ENCODE data around the gene SP8.

DNA sequence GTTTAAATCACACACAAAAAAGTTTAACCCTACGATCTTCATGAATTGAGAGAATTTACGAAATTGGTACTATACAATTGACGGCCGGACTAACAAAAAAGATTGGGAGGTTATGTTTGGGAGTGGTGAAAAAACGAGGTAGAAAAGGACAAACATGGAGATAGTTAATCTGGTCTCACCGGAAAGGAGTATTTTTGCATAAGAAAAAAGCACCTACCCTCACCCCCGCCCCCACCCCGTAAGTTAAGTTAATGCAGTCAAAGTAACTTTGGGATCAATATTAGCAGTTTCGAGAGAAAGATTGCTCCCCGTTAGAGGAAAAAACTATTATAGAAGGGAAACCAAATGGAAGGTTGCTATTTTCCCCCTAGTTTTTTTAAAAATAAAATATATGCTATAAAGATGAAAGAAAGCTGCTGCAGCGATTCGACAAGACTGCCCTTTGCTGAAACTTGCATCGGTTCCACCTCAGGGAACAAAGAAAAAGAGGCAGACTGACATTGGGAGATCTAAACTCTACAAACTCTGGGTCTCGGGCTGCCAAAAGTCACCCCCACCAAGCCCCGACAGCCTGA lies 3.5 kb downstream of the SP8 start:
- TF ChIP-seq EZH2 (IDR thresholded peaks at IDR 0.05; ENCODE audit: insufficient read depth, poor library complexity, severe bottlenecking) (no peak), EZH2phosphoT487 (IDR thresholded peaks at IDR 0.05; ENCODE audit: insufficient read depth, low read depth) (no peak)

Data from GM23248 (cell line).